ENCODE results near the gene DUOX1.

DNA sequence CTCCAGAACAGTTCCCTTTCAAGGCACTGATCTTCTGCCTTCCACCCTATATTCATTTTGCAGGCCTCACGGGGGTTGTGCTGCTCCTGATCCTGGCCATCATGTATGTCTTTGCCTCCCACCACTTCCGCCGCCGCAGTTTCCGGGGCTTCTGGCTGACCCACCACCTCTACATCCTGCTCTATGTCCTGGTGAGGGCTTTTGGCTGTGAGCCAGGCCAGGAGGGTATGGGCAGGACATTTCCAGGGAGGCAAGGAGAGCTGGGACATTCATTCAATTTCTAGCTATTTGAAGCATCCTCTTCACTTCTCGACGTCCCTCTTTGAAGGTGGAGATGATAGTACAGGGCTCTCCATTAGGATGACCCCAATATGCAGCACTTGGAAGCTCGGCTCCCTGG lies 25.9 kb downstream of the DUOX1 start:
- TF ChIP-seq EZH2 (IDR thresholded peaks at IDR 0.05; ENCODE audit: borderline replicate concordance, low read depth, low read length, severe bottlenecking) (no peak), POLR2A (IDR thresholded peaks at IDR 0.05; ENCODE audit: low read depth, low read length) (no peak), JUN (IDR thresholded peaks at IDR 0.05; ENCODE audit: borderline replicate concordance, insufficient read depth, insufficient read length, low read depth) (no peak), POLR2AphosphoS5 (IDR thresholded peaks at IDR 0.05; ENCODE audit: insufficient read depth, low read depth, low read length) (no peak)
- TF ChIP-seq, protein P1, sequence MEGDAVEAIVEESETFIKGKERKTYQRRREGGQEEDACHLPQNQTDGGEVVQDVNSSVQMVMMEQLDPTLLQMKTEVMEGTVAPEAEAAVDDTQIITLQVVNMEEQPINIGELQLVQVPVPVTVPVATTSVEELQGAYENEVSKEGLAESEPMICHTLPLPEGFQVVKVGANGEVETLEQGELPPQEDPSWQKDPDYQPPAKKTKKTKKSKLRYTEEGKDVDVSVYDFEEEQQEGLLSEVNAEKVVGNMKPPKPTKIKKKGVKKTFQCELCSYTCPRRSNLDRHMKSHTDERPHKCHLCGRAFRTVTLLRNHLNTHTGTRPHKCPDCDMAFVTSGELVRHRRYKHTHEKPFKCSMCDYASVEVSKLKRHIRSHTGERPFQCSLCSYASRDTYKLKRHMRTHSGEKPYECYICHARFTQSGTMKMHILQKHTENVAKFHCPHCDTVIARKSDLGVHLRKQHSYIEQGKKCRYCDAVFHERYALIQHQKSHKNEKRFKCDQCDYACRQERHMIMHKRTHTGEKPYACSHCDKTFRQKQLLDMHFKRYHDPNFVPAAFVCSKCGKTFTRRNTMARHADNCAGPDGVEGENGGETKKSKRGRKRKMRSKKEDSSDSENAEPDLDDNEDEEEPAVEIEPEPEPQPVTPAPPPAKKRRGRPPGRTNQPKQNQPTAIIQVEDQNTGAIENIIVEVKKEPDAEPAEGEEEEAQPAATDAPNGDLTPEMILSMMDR (IDR thresholded peaks at IDR 0.05; ENCODE audit: extremely low read depth in 1 of 2, insufficient read depth in 1 of 2, low read depth in 1 of 2, low read length in 2 of 2), result no peak
